ENCODE data around the gene KANSL1L. TPM values are rescaled to one million over a fixed set of nuclear protein-coding genes. Genes with fewer than 3 reads are reported as not detected.

The KANSL1L gene
- total RNA-seq, 1 donor from 2014 or later, result 11.5 TPM

DNA sequence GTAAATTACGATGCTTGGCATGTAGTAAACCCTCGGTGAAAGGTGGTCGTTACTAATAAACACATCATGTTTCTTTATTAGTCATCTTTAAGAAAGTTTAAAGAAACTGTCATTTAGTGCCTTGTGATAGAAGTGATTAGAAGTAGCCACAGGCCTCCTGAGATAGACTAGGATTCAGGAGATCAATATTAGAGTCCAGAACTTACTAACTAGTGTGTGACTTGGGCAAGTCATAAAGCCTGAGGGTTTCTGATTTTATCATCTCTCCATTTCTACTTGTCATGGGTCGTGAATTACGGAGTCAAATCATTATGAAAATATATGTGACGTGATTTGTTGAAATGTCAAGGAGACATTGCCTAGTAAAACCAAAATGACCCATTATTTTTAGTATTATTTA, 162.1 kb downstream of the KANSL1L start:
- TF ChIP-seq, protein P1, sequence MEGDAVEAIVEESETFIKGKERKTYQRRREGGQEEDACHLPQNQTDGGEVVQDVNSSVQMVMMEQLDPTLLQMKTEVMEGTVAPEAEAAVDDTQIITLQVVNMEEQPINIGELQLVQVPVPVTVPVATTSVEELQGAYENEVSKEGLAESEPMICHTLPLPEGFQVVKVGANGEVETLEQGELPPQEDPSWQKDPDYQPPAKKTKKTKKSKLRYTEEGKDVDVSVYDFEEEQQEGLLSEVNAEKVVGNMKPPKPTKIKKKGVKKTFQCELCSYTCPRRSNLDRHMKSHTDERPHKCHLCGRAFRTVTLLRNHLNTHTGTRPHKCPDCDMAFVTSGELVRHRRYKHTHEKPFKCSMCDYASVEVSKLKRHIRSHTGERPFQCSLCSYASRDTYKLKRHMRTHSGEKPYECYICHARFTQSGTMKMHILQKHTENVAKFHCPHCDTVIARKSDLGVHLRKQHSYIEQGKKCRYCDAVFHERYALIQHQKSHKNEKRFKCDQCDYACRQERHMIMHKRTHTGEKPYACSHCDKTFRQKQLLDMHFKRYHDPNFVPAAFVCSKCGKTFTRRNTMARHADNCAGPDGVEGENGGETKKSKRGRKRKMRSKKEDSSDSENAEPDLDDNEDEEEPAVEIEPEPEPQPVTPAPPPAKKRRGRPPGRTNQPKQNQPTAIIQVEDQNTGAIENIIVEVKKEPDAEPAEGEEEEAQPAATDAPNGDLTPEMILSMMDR (IDR thresholded peaks at IDR 0.05; ENCODE audit: insufficient read depth, low read length, poor library complexity, severe bottlenecking), result no peak
- no peaks in the 10 kb centered on the region for H3K27me3 ChIP-seq (ENCODE audit: control insufficient read depth, insufficient read depth, low read length)
- H3K4me3 ChIP-seq (ENCODE audit: low read depth, low read length), result no peak overlapping the region
- no peak for DNase-seq (ENCODE audit: low read depth)
- H3K36me3 ChIP-seq (ENCODE audit: control insufficient read depth, insufficient read depth, low read length), result no peaks in the 10 kb centered on the region

DNA sequence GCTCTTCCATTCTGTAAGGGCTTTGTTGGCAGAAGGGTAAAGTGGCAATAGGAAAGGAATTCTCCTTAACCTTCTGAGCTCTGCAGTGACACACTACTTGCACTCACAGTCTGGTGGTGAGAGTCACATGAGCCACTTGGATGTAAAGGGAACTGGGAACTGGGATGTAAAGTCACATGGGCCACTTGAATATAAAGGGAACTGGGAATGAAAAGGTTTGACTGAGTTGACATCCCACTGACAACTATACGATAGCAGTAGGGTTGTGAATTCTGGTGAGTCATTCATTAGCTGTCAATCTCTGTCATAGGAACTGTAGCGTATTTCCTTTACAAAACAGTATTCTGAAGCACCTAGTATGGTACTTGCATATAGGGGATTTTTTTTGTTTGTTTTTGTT, 163.3 kb downstream of the KANSL1L start:
- TF ChIP-seq, protein P1 (IDR thresholded peaks at IDR 0.05; ENCODE audit: insufficient read depth, low read length, poor library complexity, severe bottlenecking), result no peak
- DNase-seq (ENCODE audit: low read depth), result no peak
- Histone ChIP-seq H3K36me3 (ENCODE audit: control insufficient read depth, insufficient read depth, low read length) (no peaks in the 10 kb centered on the region), H3K4me3 (ENCODE audit: low read depth, low read length) (no peak overlapping the region), H3K27me3 (ENCODE audit: control insufficient read depth, insufficient read depth, low read length) (no peaks in the 10 kb centered on the region)

DNA sequence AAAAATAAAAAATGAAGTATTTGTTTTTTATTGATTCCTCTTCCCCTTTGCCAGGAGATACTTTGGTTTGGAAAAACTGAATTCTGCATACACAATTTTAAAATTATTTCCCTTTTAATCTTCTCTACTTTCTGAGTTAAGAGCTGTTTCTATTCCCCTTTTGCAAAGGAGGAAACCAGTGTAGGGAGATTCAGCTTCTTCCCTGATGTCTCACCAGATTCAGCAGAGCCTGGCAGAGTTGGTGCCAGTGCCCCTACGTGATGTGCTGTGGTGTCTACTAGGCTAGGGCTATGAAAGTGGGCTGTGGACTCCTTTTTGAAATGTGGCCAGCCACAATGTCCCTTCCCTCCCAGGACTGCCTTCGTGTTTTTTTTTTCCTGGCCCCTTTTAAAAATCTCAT, 166.3 kb downstream of the KANSL1L start:
- Histone ChIP-seq H3K4me3 (ENCODE audit: low read depth, low read length) (no peak overlapping the region), H3K27me3 (ENCODE audit: control insufficient read depth, insufficient read depth, low read length) (no peaks in the 10 kb centered on the region), H3K36me3 (ENCODE audit: control insufficient read depth, insufficient read depth, low read length) (no peaks in the 10 kb centered on the region)
- TF ChIP-seq, protein P1 (IDR thresholded peaks at IDR 0.05; ENCODE audit: insufficient read depth, low read length, poor library complexity, severe bottlenecking), result no peak
- DNase-seq (ENCODE audit: low read depth), result no peak

DNA sequence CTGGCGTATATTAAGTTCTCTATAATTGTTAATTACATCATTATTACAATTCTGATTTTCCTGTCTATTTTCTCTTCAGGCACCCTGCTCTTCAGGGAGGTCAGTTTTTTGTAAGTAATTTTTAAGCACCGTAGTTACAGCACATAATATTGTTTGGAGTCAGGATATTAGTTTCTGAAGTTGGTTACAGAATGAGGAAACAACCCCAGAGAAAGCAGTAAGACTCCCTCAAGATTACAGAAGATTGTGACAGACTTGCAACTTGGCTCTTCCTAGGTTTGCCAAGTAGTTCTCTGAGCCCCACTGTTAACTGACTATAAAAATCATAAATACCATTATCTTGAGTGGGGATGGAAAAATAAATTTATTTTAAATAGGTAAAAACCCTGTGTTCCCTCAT, 167.8 kb downstream of the KANSL1L start:
- H3K36me3 ChIP-seq (ENCODE audit: control insufficient read depth, insufficient read depth, low read length), result no peaks in the 10 kb centered on the region
- peak overlapping the region; percentile 77 for H3K4me3 ChIP-seq (ENCODE audit: low read depth, low read length)
- DNase-seq (ENCODE audit: low read depth), result no peak
- TF ChIP-seq, protein P1 (IDR thresholded peaks at IDR 0.05; ENCODE audit: insufficient read depth, low read length, poor library complexity, severe bottlenecking), result no peak
- no peaks in the 10 kb centered on the region for H3K27me3 ChIP-seq (ENCODE audit: control insufficient read depth, insufficient read depth, low read length)

DNA sequence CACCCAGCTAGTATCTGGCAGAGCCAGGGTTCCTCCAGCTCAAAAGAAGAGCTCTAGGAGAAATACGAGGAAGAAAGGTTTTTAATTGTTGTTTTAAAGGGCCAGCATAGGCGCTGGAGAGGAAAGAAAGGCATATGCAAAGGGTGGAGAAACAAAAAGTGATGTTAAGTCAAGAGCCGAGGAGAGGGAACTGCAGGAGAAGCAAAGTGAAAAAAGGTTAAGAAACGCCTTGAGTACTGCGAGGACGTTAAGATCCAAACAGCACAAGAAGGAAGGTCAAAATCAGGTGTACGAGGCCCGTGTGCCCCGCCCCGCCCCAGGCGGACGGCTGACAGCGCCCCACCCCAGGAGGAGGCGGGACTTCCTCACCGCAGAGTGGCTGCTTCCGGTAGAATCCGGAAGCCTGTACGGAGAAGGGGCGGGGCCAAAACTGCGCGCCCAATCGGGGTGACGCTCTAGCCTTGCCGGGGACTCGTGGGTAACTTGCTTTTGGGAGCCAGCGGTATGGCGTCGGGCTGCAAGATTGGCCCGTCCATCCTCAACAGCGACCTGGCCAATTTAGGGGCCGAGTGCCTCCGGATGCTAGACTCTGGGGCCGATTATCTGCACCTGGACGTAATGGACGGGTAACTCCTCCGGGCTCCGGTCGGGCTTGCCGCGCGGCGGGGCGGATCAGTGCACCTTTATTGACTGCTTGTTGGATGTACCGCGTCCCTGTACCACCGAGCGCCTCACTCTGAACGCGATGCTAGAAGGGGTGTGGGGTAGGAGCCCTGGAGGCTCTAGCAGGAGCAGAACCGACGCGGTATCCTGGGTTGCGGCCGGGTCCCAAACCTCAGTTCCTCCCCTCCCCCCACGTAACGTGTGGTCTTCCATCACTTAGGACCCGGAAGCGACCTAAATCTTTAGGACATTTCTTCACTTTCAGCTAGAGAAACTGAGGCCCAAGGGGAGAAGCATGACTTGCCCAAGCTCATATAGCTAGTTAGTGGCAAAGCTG, 168.8 kb downstream of the KANSL1L start, which contains the start of gene RPE:
TSS of gene RPE (plus strand) at position 481 of the 1,000 bp plus-strand sequence. CDS start at position 505, 24 bp downstream.
- no peaks in the 10 kb centered on the region for H3K27me3 ChIP-seq (ENCODE audit: control insufficient read depth, insufficient read depth, low read length)
- H3K36me3 ChIP-seq (ENCODE audit: control insufficient read depth, insufficient read depth, low read length), result no peaks in the 10 kb centered on the region
- peak within 1 kb of the TSS; percentile 77 for H3K4me3 ChIP-seq (ENCODE audit: low read depth, low read length)
- TF ChIP-seq, protein P1 (IDR thresholded peaks at IDR 0.05; ENCODE audit: insufficient read depth, low read length, poor library complexity, severe bottlenecking), result no peak
- peak; percentile 75 for DNase-seq (ENCODE audit: low read depth)

Data from kidney epithelial cell (primary cell).